ENCODE measurements around the gene CST6. TPM values are rescaled to one million over a fixed set of nuclear protein-coding genes. Genes with fewer than 3 reads are reported as not detected.

The CST6 gene
- total and polyA plus RNA-seq, 2 of the 4 experiments (the other 2 are of a cell fraction), result 0.54 to 3.0 TPM

DNA sequence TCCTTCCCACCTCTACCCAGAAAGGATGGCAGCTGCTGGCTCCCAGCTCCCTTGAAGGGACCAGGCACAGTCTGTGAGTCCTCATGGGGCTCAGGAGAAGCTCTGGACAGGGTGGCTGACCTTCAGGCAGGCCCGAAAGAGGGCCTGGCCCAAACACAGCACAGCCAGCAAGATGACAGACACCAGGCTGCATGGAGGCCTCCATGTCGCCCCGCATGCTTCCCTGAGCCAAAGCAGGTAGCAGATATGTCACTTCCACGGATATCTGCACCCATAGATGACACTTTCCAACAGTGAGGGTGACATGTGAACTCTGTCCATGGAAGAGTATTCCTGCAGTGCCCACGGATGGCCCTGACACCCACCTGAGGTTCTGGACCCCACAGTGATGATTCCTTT, 28.2 kb upstream of the CST6 start:
- H2BK15ac ChIP-seq (ENCODE audit: low read depth, low read length), result no peak overlapping the region
- H4K20me1 ChIP-seq (ENCODE audit: insufficient read depth, low read length), result no peaks in the 10 kb centered on the region
- no peak overlapping the region for H3K27ac ChIP-seq (ENCODE audit: insufficient read depth, low read length)
- no peaks in the 10 kb centered on the region for H3K27me3 ChIP-seq (ENCODE audit: control insufficient read depth, insufficient read depth, low read length)
- dilution Hi-C loops (cut with HindIII; ENCODE audit: low sequenced_read_pairs, unreplicated experiment) (no loop called here), in situ Hi-C loops (cut with MboI; ENCODE audit: low sequenced_read_pairs) (loop anchor here (10.0 kb wide), 1 partner anchor 269 kb away; the partner anchor contains the start of gene KAT5), intact Hi-C loops (cut with micrococcal nuclease) (no loop called here)
- ChIA-PET CTCF (no interaction called here), POLR2A (ENCODE audit: unreplicated experiment) (no interaction called here)
- no peak overlapping the region for H3K4me2 ChIP-seq (ENCODE audit: low read depth, low read length)
- H3K56ac ChIP-seq (ENCODE audit: extremely low read depth, insufficient read depth, low read length), result no peak overlapping the region; the same call in 1 of the 2 replicates
- H3K4me1 ChIP-seq (ENCODE audit: control insufficient read depth, insufficient read depth, low read length), result no peaks in the 10 kb centered on the region
- no peak overlapping the region for H2BK20ac ChIP-seq (ENCODE audit: low read depth, low read length)
- BruUV-seq (replicated peaks), result no TSS peak
- ATAC-seq (ENCODE audit: low read depth), result no peak
- H2AFZ ChIP-seq (replicated peaks; ENCODE audit: low read length, poor library complexity), result peak overlapping the region; percentile 58
- peaks cover 15% of the 10 kb centered on the region for H3K36me3 ChIP-seq (ENCODE audit: control insufficient read depth, insufficient read depth, low read length)
- no peaks in the 10 kb centered on the region for H3K9me3 ChIP-seq (ENCODE audit: control insufficient read depth, insufficient read depth, low read length)
- H4K5ac ChIP-seq (ENCODE audit: low read depth, low read length), result no peak overlapping the region
- no peaks in the 10 kb centered on the region for H3K79me1 ChIP-seq (ENCODE audit: low read depth in 1 of 2, low read length in 2 of 2)
- no peak overlapping the region for H3K4ac ChIP-seq (ENCODE audit: low read depth, low read length)
- H3K4me3 ChIP-seq (ENCODE audit: insufficient read depth, low read depth, low read length), result no peak overlapping the region
- no peak overlapping the region for H2BK120ac ChIP-seq (ENCODE audit: low read depth, low read length)
- no peak overlapping the region for H3K23ac ChIP-seq (ENCODE audit: low read depth, low read length)
- H4K8ac ChIP-seq (ENCODE audit: low read depth in 2 of 2, low read length in 2 of 2), result no peak overlapping the region
- H2BK5ac ChIP-seq (ENCODE audit: low read depth, low read length, poor library complexity, severe bottlenecking), result no peak overlapping the region
- H3K9ac ChIP-seq (ENCODE audit: low read depth, low read length), result no peak overlapping the region
- H3K14ac ChIP-seq (replicated peaks; ENCODE audit: low read depth, low read length), result no peak overlapping the region
- H2AK5ac ChIP-seq (ENCODE audit: low read depth, low read length), result no peak overlapping the region
- H2AK9ac ChIP-seq (replicated peaks; ENCODE audit: low read depth, low read length, poor library complexity), result no peak overlapping the region
- DNase-seq, result no peak
- no peaks in the 10 kb centered on the region for H3K9me1 ChIP-seq (ENCODE audit: insufficient read depth, low read length)
- H4K91ac ChIP-seq (ENCODE audit: insufficient read depth, low read depth, low read length), result no peak overlapping the region
- H3K18ac ChIP-seq (ENCODE audit: low read depth, low read length), result no peak overlapping the region
- 60% methylated on average over 2 of the region's 5 CpGs; no CpG with 5 or more reads in 1 of the 2 experiments for WGBS, 2 experiments (ENCODE audit: extremely low coverage in 2 of 2, insufficient read length in 1 of 2)
- no peak for TF ChIP-seq CHD1 (IDR thresholded peaks at IDR 0.05; ENCODE audit: low read depth, low read length)
- no peak for TF ChIP-seq CEBPB (IDR thresholded peaks at IDR 0.05; ENCODE audit: low read depth, low read length)
- TF ChIP-seq USF2 (IDR thresholded peaks at IDR 0.05; ENCODE audit: low read depth, low read length), result no peak
- no peak for TF ChIP-seq NFE2L2 (IDR thresholded peaks at IDR 0.05; ENCODE audit: low read depth, low read length)
- TF ChIP-seq, protein P1, sequence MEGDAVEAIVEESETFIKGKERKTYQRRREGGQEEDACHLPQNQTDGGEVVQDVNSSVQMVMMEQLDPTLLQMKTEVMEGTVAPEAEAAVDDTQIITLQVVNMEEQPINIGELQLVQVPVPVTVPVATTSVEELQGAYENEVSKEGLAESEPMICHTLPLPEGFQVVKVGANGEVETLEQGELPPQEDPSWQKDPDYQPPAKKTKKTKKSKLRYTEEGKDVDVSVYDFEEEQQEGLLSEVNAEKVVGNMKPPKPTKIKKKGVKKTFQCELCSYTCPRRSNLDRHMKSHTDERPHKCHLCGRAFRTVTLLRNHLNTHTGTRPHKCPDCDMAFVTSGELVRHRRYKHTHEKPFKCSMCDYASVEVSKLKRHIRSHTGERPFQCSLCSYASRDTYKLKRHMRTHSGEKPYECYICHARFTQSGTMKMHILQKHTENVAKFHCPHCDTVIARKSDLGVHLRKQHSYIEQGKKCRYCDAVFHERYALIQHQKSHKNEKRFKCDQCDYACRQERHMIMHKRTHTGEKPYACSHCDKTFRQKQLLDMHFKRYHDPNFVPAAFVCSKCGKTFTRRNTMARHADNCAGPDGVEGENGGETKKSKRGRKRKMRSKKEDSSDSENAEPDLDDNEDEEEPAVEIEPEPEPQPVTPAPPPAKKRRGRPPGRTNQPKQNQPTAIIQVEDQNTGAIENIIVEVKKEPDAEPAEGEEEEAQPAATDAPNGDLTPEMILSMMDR (conservative IDR thresholded peaks at IDR 0.05; ENCODE audit: low read depth, low read length), result no peak
- TF ChIP-seq RFX5 (IDR thresholded peaks at IDR 0.05; ENCODE audit: low read depth, low read length), result no peak
- no peak for TF ChIP-seq SMC3 (IDR thresholded peaks at IDR 0.05; ENCODE audit: low read depth, low read length)
- no peak for TF ChIP-seq MAZ (IDR thresholded peaks at IDR 0.05; ENCODE audit: borderline replicate concordance, low read depth, low read length)
- no peak for TF ChIP-seq MAFK (IDR thresholded peaks at IDR 0.05; ENCODE audit: low read depth, low read length)
- no peak for TF ChIP-seq RCOR1 (IDR thresholded peaks at IDR 0.05; ENCODE audit: insufficient replicate concordance, low read length)
- no peak for TF ChIP-seq POLR2A (IDR thresholded peaks at IDR 0.05; ENCODE audit: low read depth, low read length)
- TF ChIP-seq, protein P2, sequence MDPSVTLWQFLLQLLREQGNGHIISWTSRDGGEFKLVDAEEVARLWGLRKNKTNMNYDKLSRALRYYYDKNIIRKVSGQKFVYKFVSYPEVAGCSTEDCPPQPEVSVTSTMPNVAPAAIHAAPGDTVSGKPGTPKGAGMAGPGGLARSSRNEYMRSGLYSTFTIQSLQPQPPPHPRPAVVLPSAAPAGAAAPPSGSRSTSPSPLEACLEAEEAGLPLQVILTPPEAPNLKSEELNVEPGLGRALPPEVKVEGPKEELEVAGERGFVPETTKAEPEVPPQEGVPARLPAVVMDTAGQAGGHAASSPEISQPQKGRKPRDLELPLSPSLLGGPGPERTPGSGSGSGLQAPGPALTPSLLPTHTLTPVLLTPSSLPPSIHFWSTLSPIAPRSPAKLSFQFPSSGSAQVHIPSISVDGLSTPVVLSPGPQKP (IDR thresholded peaks at IDR 0.05; ENCODE audit: borderline replicate concordance, low read depth, low read length), result no peak

Data from IMR-90 (cell line).